Measurements from ENCODE around the gene DYNLRB2.
A peak's percentile ranks its signal among the peaks of the same experiment; 100 is the strongest.

The DYNLRB2 gene

DNA sequence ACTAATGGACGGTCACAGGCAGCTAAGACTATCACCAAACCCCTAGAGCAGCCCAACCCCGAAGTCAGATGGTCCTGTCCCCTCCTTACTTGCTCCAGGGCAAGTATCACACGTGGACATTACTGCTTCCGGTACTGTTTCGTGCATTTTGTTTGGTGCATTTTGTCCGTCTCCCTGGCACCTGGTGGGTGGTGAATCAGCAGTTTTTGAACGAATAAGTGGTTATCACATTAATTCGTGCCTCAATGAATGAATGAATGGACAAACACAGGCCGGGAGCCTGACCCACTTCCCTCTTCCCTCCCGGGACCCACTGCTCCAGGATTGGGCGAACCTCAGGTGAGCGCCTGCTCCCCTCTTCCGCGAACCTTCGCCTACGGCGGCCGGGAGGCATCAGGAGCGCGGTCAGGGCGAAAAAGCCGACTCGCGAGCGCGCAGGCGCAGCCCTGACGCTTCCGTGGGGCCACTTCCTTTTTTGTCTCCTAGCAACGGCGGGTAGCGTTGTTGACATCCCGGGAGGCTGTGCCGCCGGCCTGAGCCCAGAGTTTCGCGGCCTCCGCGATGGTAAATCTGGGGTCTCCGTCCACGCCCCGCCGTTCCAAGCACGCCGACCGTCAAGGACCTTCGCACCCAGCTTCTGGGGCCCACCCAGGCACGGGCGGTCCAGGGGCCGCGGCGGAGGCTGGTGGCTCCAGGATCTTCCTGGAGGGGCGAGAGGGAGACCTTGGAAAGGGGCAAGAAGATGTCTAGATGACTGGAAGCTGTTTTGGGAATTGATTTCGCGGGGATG lies at the start of gene DYNLRB2:
TSS of gene DYNLRB2 (plus strand) at position 478 of the 790 bp plus-strand sequence. CDS start at position 562, 84 bp downstream.
- peak; percentile 75 to 81 for DNase-seq (ENCODE audit: low read depth in 2 of 2, low spot score in 1 of 2)

DNA sequence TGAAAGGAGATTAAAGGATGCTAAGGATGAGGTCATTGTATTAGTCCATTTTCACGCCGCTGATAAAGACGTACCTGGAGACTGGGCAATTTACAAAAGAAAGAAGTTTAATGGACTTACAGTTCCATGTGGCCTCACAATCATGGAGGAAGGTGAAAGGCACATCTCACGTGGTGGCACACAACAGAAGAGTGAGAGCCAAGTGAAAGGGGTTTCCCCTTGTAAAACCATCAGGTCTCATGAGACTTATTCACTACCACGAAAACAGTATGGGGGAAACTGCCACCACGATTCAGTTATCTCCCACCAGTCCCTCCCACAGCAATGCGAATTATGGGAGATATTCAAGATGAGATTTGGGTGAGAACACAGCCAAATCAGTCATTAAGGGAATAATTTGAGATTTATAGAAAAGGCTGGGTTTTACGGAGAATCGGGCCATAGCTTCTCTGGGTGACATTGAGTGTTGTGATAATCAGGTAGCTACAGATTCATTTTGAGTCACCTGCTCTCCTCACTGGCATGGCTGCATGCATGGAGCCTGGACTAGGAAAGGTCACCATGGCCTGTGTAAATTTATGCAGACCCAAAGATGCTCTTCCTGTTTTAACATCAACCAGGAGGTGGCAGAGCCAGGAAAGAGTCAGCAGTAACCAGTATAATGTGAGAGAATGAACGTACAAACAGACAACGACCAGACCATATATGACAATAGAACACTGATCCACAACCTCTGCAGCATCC lies 40.5 kb upstream of the DYNLRB2 start:
- DNase-seq (ENCODE audit: low read depth in 2 of 2, low spot score in 1 of 2), result no peak

GRCh38 chr16:80500961-80501525 lies 39.8 kb upstream of the DYNLRB2 start:
- no peak for DNase-seq (ENCODE audit: low read depth in 2 of 2, low spot score in 1 of 2)

GRCh38 chr16:80503107-80503506 lies 37.7 kb upstream of the DYNLRB2 start:
- DNase-seq (ENCODE audit: low read depth in 2 of 2, low spot score in 1 of 2), result no peak

DNA sequence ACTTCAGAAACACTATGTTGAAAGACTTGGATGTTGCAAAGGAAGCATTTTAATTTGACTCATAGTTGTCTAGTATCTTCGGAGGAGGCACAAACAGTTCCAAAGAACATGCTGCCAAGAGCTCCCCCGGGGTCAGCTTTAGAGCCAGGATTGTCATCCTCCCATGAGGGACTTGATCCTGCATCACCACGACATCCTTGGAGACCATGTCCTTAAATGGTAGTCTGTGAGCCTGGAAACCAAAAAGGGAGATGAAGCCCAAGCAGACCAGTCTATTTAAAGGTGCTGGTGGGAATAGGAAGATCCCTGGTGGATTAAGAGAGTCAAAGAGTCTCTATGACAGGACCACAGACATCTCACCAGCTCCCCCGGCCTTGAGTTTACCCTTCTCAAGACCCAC lies 33.3 kb upstream of the DYNLRB2 start:
- no peak for DNase-seq (ENCODE audit: low read depth in 2 of 2, low spot score in 1 of 2)

DNA sequence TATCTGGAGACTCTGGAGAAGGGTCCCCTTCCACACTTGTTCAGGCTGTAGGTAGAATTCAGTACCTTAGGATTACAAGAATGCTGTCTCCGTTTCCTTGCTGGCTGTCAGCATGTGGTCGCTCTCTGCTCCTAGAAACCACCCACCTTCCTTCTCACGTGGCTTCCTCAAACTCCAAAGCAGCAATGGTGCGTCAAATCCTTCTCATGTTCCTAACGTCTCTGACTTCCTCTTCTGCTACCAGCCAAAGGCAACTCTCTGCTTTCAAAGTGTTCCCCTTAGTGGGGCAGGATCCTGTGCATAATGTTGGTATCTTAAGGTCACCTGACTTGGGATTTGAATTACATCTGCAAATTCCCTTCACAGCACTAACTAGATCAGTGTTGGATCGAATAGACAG lies 30.9 kb upstream of the DYNLRB2 start:
- no peak for DNase-seq (ENCODE audit: low read depth in 2 of 2, low spot score in 1 of 2)

DNA sequence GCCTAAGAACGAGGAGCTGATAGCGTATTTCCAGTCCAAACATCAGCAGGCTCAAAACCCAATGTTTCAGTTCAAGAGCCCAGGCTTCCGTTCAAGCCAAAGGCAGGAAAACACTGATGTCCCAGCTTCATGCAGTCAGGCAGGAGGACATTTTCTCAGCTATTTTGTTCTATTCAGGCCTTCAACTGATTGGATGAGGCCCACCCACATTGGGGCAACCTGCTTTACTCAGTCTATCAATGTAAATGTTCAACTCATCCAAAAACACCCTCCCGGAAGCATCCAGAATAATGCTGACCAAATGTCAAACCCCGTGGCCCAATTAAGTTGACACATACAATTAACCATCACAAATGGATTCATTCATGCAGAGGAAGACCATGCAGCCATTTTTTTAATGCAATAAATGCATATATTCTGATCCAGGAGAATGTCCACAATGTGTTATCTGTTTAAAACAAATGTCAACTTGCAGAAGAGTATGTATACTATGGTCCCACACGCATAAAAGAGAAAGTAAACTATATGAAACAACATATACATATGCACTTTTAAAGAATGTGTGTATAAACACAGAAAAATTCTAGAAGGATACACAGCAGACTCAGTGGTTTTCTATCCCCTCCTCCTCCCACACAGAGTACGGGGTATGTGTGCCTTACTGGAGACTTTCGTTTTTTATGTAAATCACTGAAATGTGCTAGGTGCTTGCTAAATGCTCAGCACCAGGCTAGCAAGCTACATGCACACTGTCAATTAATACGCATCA lies 28.8 kb upstream of the DYNLRB2 start:
- no peak for DNase-seq (ENCODE audit: low read depth in 2 of 2, low spot score in 1 of 2)

GRCh38 chr16:80512593-80512853 lies 28.3 kb upstream of the DYNLRB2 start:
- DNase-seq (ENCODE audit: low read depth in 2 of 2, low spot score in 1 of 2), result no peak

GRCh38 chr16:80515374-80515773 lies 25.4 kb upstream of the DYNLRB2 start:
- DNase-seq (ENCODE audit: low read depth in 2 of 2, low spot score in 1 of 2), result no peak

- DNase-seq (ENCODE audit: low read depth in 2 of 2, low spot score in 1 of 2), result no peak
Measured at GRCh38 chr16:80517846-80518245, 22.9 kb upstream of the DYNLRB2 start.

DNA sequence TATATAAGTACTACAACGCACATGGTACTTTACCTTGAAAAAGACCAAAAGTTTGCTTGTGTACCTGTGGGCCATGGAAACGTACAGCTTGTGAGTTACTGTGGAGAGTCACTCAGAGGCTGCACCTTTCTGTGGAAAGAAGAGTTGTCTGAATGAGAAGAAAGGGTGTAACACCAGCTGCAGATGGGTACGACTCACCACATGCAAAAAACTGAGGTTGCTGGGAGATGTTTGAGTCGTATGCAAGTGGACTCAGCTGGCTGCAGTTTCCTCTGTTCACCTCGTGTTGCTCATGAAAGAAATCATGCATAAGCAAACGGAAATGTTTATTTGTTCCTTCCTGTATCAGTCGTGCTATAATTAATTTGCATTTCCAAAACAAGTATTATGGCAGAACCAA lies 22.4 kb upstream of the DYNLRB2 start:
- no peak for DNase-seq (ENCODE audit: low read depth in 2 of 2, low spot score in 1 of 2)

DNA sequence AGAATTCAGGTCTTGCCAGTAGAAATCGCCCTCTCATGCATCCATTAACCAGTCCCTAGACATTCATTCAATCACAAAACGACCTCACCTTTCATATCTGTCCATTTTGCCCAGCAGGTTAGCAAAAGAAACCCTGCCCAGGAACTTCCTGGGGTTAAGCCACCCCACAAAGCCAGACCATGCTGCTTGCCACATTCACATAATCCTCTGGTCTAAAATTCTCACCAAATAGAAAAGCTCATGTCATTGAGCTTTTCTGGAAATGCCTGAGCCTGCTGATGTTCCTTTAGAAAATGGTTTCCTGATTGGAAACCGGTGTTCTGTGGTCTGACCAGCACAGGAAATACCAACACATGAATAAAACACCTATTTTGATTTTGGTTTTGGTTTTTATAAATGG lies 21.6 kb upstream of the DYNLRB2 start:
- DNase-seq (ENCODE audit: low read depth in 2 of 2, low spot score in 1 of 2), result no peak

DNA sequence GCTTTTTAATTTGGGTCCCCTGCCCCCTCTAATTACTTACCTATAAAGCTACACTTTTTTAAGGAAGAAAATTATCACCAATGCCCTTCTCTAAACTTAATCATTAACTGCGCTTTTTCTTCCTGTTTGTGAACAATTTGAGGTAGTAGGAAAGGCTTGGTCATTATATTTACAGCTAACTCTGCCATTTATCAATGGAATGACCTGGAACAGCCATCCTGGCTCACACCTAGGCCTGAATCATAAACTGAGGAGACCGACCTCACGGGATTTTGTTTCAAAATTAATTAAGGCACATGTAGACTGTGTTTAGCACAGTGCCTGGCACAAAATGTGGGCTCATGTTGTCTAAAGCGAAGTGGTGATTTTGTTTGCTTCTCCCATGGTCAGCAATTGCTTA lies 15.4 kb upstream of the DYNLRB2 start:
- no peak for DNase-seq (ENCODE audit: low read depth in 2 of 2, low spot score in 1 of 2)

GRCh38 chr16:80526418-80527061 lies 14.3 kb upstream of the DYNLRB2 start:
- peak in 1 of 2 donors; percentile 30 for DNase-seq (ENCODE audit: low read depth in 2 of 2, low spot score in 1 of 2)

- no peak for DNase-seq (ENCODE audit: low read depth in 2 of 2, low spot score in 1 of 2)
Measured at GRCh38 chr16:80527297-80527696, 13.5 kb upstream of the DYNLRB2 start.

DNA sequence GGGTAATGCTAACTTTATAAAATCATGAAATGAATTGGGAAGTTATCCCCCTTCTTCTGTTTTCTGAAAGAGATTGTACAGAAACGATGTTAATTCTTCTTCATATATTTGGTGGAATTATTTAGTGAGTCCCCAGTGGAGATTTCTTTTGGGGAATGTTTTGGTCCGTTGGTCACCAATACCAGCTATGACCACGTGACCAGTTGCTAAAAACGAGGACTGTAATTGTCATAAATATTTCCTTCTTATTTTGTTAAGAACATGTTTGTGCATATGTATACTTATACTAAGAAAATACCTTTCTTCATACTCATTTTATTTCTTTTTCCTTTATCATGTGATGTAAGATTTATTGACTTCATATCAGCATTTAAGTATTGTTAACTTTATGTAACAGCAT lies 10.3 kb upstream of the DYNLRB2 start:
- no peak for DNase-seq (ENCODE audit: low read depth in 2 of 2, low spot score in 1 of 2)

- no peak for DNase-seq (ENCODE audit: low read depth in 2 of 2, low spot score in 1 of 2)
Measured at GRCh38 chr16:80536238-80536637, 4.6 kb upstream of the DYNLRB2 start.

DNA sequence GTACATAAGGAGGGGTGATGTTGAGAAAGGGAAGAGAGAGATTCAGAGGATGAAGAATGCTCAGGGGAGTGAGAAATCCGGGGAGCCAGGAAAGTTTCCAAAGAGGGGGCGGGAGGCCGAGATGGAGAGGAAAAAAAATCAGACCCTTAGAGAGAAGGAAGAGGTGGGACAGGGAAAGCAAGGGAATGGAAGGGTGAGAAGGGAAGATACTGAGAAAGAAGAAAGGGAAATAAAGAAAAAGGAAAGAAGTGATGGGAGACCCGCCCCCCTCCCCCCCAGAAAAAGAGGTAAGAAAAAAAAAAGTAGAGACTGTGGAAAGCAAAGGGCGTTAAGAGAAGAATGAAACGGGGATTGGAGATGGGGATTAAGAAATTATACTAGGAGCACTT lies 507 bp downstream of the DYNLRB2 start:
- no peak for DNase-seq (ENCODE audit: low read depth in 2 of 2, low spot score in 1 of 2)

DNA sequence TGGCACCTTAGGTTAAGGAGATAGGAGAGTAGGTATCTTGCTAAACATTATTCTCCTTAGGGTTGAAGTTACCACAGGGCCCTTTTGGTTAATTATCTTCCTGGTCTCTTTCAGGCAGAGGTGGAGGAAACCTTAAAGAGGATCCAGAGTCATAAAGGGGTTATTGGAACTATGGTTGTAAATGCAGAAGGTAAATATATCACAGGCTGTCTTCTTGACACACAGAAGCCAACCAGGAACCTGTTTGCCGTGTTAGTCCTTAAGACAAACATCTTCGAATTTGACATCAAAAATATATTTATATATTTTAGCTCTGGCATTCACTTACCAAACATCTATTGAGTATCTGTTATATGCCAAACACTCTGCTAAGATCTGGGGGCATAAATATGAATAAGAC lies 2.4 kb downstream of the DYNLRB2 start:
- no peak for DNase-seq (ENCODE audit: low read depth in 2 of 2, low spot score in 1 of 2)

GRCh38 chr16:80544326-80544725 lies 3.5 kb downstream of the DYNLRB2 start:
- no peak for DNase-seq (ENCODE audit: low read depth in 2 of 2, low spot score in 1 of 2)

DNA sequence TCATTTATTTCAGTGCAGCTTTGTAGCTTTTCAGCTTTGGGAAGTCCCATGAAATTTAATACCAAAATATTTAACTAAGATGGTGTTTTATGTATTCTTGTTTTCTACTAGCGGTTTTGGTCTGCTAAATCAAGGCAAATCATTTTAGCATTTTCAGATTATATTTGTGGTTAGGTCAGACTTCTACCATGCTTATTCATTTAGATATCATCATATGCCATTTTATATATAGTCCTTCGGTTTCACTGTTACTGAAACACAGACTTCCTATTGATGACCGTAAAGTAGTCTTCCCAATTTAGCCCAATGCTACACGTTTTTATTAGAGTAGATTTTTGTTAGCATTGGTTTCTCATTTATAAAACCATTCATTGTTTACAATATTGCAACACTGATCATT lies 5.5 kb downstream of the DYNLRB2 start:
- no peak for DNase-seq (ENCODE audit: low read depth in 2 of 2, low spot score in 1 of 2)
